H9 (cell line): ENCODE results near the gene SCIMP. TPM values are rescaled to one million over a fixed set of nuclear protein-coding genes. Genes with fewer than 3 reads are reported as not detected.

ENCODE experiments used
- DNase-seq: peaks from one replicate; pipeline ENCODE4 v3.0.0-alpha.2; 2017
- H2AFZ ChIP-seq: one replicate; pipeline ENCODE4 v1.6.1; 2013; ENCODE audit warnings: mild to moderate bottlenecking, low read length, control low read depth, moderate library complexity
- H2AK5ac ChIP-seq: 2 replicates; pipeline ENCODE4 v1.6.1; 2013; ENCODE audit warnings: low read length, control low read depth, mixed read lengths; ENCODE audit not compliant: insufficient read length
- H2BK120ac ChIP-seq: one replicate; pipeline ENCODE4 v1.6.1; 2013; ENCODE audit warnings: low read depth, mild to moderate bottlenecking, low read length, control low read depth, inconsistent platforms; ENCODE audit not compliant: poor library complexity, severe bottlenecking
- H2BK12ac ChIP-seq: 2 replicates; pipeline ENCODE4 v1.6.1; 2013; ENCODE audit warnings: low read length, control low read depth, mixed read lengths, low read depth; ENCODE audit not compliant: insufficient read length
- H2BK15ac ChIP-seq: 2 replicates; pipeline ENCODE4 v1.6.1; 2013; ENCODE audit warnings: low read depth, low read length, control low read depth
- H2BK20ac ChIP-seq: one replicate; pipeline ENCODE4 v1.6.1; 2013; ENCODE audit warnings: low read depth, mild to moderate bottlenecking, low read length, control low read depth, inconsistent platforms; ENCODE audit not compliant: poor library complexity, severe bottlenecking
- H2BK5ac ChIP-seq: 2 replicates; pipeline ENCODE4 v1.6.1; 2013; ENCODE audit warnings: low read length, control low read depth, mixed read lengths; ENCODE audit not compliant: insufficient read length
- H3K14ac ChIP-seq: 2 replicates; pipeline ENCODE4 v1.6.1; 2013; ENCODE audit warnings: low read length, control low read depth; ENCODE audit not compliant: insufficient read depth
- H3K18ac ChIP-seq: 2 replicates; pipeline ENCODE4 v1.6.1; 2013; ENCODE audit warnings: low read depth, mild to moderate bottlenecking, mixed read lengths, low read length, control low read depth; ENCODE audit not compliant: insufficient read length
- H3K23ac ChIP-seq: 2 replicates; pipeline ENCODE4 v1.6.1; 2013; ENCODE audit warnings: low read length, control low read depth, mixed read lengths, low read depth; ENCODE audit not compliant: insufficient read length
- H3K23me2 ChIP-seq: 2 replicates; pipeline ENCODE4 v1.6.1; 2013; ENCODE audit warnings: low read depth, mild to moderate bottlenecking, mixed read lengths, low read length, control low read depth; ENCODE audit not compliant: insufficient read length, poor library complexity, severe bottlenecking
- H3K27ac ChIP-seq: 2 replicates; pipeline ENCODE4 v1.5.1; 2013; ENCODE audit warnings: low read length, control low read depth, mixed read lengths, low read depth; ENCODE audit not compliant: insufficient read length
- H3K27me3 ChIP-seq: 2 replicates; pipeline ENCODE4 v1.6.1; 2013; ENCODE audit warnings: low read length, control low read depth, inconsistent platforms; ENCODE audit not compliant: insufficient read depth
- H3K4ac ChIP-seq: 2 replicates; pipeline ENCODE4 v1.6.1; 2013; ENCODE audit warnings: low read depth, mild to moderate bottlenecking, control low read depth, inconsistent platforms, low read length, moderate library complexity
- H3K4me1 ChIP-seq: 2 replicates; pipeline ENCODE4 v1.6.1; 2013; ENCODE audit warnings: low read length, control low read depth, inconsistent platforms; ENCODE audit not compliant: insufficient read depth
- H3K4me2 ChIP-seq: 2 replicates; pipeline ENCODE4 v1.6.1; 2013; ENCODE audit warnings: low read length, control low read depth, mixed read lengths; ENCODE audit not compliant: insufficient read length, insufficient read depth
- H3K56ac ChIP-seq: 2 replicates; pipeline ENCODE4 v1.6.1; 2013; ENCODE audit warnings: low read depth, mild to moderate bottlenecking, mixed read lengths, low read length, control low read depth; ENCODE audit not compliant: insufficient read length
- H3K79me1 ChIP-seq: 2 replicates; pipeline ENCODE4 v1.6.1; 2013; ENCODE audit warnings: low read depth, mild to moderate bottlenecking, moderate library complexity, low read length, control low read depth, inconsistent platforms; ENCODE audit not compliant: insufficient read depth, poor library complexity, severe bottlenecking
- H3K79me2 ChIP-seq: 2 replicates; pipeline ENCODE4 v1.6.1; 2013; ENCODE audit warnings: low read length, control low read depth, inconsistent platforms; ENCODE audit not compliant: insufficient read depth
- H3K9ac ChIP-seq: 2 replicates; pipeline ENCODE4 v1.6.1; 2013; ENCODE audit warnings: low read length, control low read depth, mixed read lengths; ENCODE audit not compliant: insufficient read length; ENCODE audit errors: extremely low read depth
- H3K9me3 ChIP-seq: one replicate; pipeline ENCODE4 v1.6.1; 2013; ENCODE audit warnings: low read depth, low read length, inconsistent platforms; ENCODE audit not compliant: control insufficient read depth
- H3T11ph ChIP-seq: one replicate; pipeline ENCODE4 v1.6.1; 2013; ENCODE audit warnings: mild to moderate bottlenecking, low read length, control low read depth, inconsistent platforms
- H4K20me1 ChIP-seq: one replicate; pipeline ENCODE4 v1.6.1; 2013; ENCODE audit not compliant: control insufficient read depth, insufficient read length, insufficient read depth
- H4K5ac ChIP-seq: 2 replicates; pipeline ENCODE4 v1.6.1; 2013; ENCODE audit warnings: low read depth, mild to moderate bottlenecking, mixed read lengths, low read length, control low read depth; ENCODE audit not compliant: insufficient read length
- H4K8ac ChIP-seq: replicated peaks from 2 replicates; pipeline ENCODE4 v1.6.1; 2013; ENCODE audit warnings: low read length, control low read depth, mixed read lengths, low read depth; ENCODE audit not compliant: insufficient read length
- H4K91ac ChIP-seq: 2 replicates; pipeline ENCODE4 v1.6.1; 2013; ENCODE audit warnings: low read depth, mild to moderate bottlenecking, moderate library complexity, mixed read lengths, low read length, control low read depth; ENCODE audit not compliant: insufficient read length
- H3K27ac Mint-ChIP-seq, 3 experiments: 2 replicates in 2 of 3; 3 replicates in 1 of 3; pipeline ENCODE4 v1.8.0; 2020 to 2021; ENCODE audit warnings: mixed read lengths in 3 of 3, mild to moderate bottlenecking in 1 of 3, moderate library complexity in 1 of 3
- H3K27me3 Mint-ChIP-seq: 2 replicates; pipeline ENCODE4 v1.8.0; 2021; ENCODE audit warnings: low read depth, mild to moderate bottlenecking, moderate library complexity, mixed read lengths
- H3K36me3 Mint-ChIP-seq, 3 experiments: 2 replicates in 2 of 3; 3 replicates in 1 of 3; pipeline ENCODE4 v1.8.0; 2020 to 2021; ENCODE audit warnings: low read depth in 3 of 3, mixed read lengths in 3 of 3; ENCODE audit not compliant: insufficient read depth in 1 of 3
- H3K4me1 Mint-ChIP-seq, 2 experiments: 2 replicates each; pipeline ENCODE4 v1.8.0; 2020; ENCODE audit warnings: mixed read lengths in 2 of 2
- H3K4me3 Mint-ChIP-seq, 2 experiments: 2 replicates in 1 of 2; 3 replicates in 1 of 2; pipeline ENCODE4 v1.8.0; 2020 to 2021; ENCODE audit warnings: mild to moderate bottlenecking in 2 of 2, mixed read lengths in 2 of 2, moderate library complexity in 1 of 2
- H3K9me3 Mint-ChIP-seq, 2 experiments: 2 replicates in 1 of 2; 3 replicates in 1 of 2; pipeline ENCODE4 v1.8.0; 2020; ENCODE audit warnings: mild to moderate bottlenecking in 2 of 2, mixed read lengths in 2 of 2, moderate library complexity in 1 of 2
- CTCF ChIP-seq: fragments of 200-600 bp; sonication (generic); conservative IDR thresholded peaks from 3 replicates; pipeline ENCODE4 v1.8.0; 2021; ENCODE audit warnings: antibody characterized with exemption, mild to moderate bottlenecking
- WGBS: extraction: QIAGEN DNeasy Blood & Tissue Kit; methylation state at CpG from one replicate; pipeline ENCODE4 v1.1.7; 2013; ENCODE audit warnings: missing lambda C conversion rate, low lambda C conversion rate, mixed read lengths; ENCODE audit not compliant: insufficient read length; ENCODE audit errors: extremely low coverage; 5-methylcytosine and 5-hydroxymethylcytosine counted together
- total RNA-seq: library from RNA; stranded (reverse); gene quantifications from 2 replicates; pipeline ENCODE4 v1.2.1, GENCODE V29; 2021

Gene SCIMP
- total RNA-seq, 1 experiment from 2014 or later: not detected

GRCh38 chr17:5191541-5192417, 42.9 kb downstream of the SCIMP start, which contains the start of gene ZNF594:
Gene ZNF594, minus strand, starts transcription at chr17:5191868. Its CDS starts 7,612 bp downstream, at chr17:5184256.
- peak within 1 kb of the TSS; percentile 87 for H3K4me2 ChIP-seq
- peak; percentile 82 for TF ChIP-seq CTCF
- no peaks in the 10 kb centered on the region for H3K79me2 ChIP-seq
- H3K9me3 ChIP-seq: peaks cover 27% of the 10 kb centered on the region
- H3K27ac Mint-ChIP-seq: peak within 1 kb of the TSS in 2 of 3 experiments; percentile 70 to 95; a peak in 4 of 7 replicates
- H3K4me1 ChIP-seq: no peaks in the 10 kb centered on the region
- no peak within 1 kb of the TSS for H2BK120ac ChIP-seq
- no peak within 1 kb of the TSS for H2BK12ac ChIP-seq
- no peak within 1 kb of the TSS for H2AK5ac ChIP-seq
- no peak within 1 kb of the TSS for H4K5ac ChIP-seq
- H3K79me1 ChIP-seq: peaks cover 4% of the 10 kb centered on the region
- no peaks in the 10 kb centered on the region for H3K27me3 ChIP-seq
- no peak within 1 kb of the TSS for H2BK15ac ChIP-seq
- peak within 1 kb of the TSS; percentile 87 for H3K18ac ChIP-seq
- H3K27ac ChIP-seq: no peak within 1 kb of the TSS
- H4K91ac ChIP-seq: no peak within 1 kb of the TSS
- peaks cover 14% of the 10 kb centered on the region for H3K27me3 Mint-ChIP-seq
- no CpG with 5 or more reads among the region's 82 CpGs for WGBS
- H3K4me1 Mint-ChIP-seq: peaks cover 0 to 14% of the 10 kb centered on the region in 2 experiments; a peak in 2 of 4 replicates
- peaks cover 41 to 43% of the 10 kb centered on the region in 2 experiments for H3K9me3 Mint-ChIP-seq
- H4K20me1 ChIP-seq: no peaks in the 10 kb centered on the region
- H3K56ac ChIP-seq: no peak within 1 kb of the TSS
- no peak within 1 kb of the TSS for H3T11ph ChIP-seq
- no peak within 1 kb of the TSS for H2BK20ac ChIP-seq
- peak within 1 kb of the TSS; percentile 87 to 93 for H3K4me3 Mint-ChIP-seq
- H3K23ac ChIP-seq: no peak within 1 kb of the TSS
- H2BK5ac ChIP-seq: no peak within 1 kb of the TSS
- no peak within 1 kb of the TSS for H3K4ac ChIP-seq
- H2AFZ ChIP-seq: no peak within 1 kb of the TSS
- peak within 1 kb of the TSS; percentile 79 for H3K9ac ChIP-seq
- DNase-seq: peak; percentile 99
- peaks cover 6% of the 10 kb centered on the region for H3K23me2 ChIP-seq
- H3K36me3 Mint-ChIP-seq: peaks cover 40 to 46% (median 42%) of the 10 kb centered on the region in 3 experiments
- H4K8ac ChIP-seq: no peak within 1 kb of the TSS
- peak within 1 kb of the TSS; percentile 97 for H3K14ac ChIP-seq
